Caco-2 (cell line): ENCODE measurements around the gene SHROOM3. TPM values are rescaled to one million over a fixed set of nuclear protein-coding genes. Genes with fewer than 3 reads are reported as not detected.

Experiments used
- BruUV-seq: library from RNA; stranded (reverse); fragments of 400-500 nt; replicated peaks from 2 replicates; lab custom pipeline; 2021; lab: Mats Ljungman, UMichigan
- CTCF ChIA-PET: fragments of 300-600 bp; sonication (Branson Sonifier 250); formaldehyde crosslinking; loops from one replicate; lab custom pipeline; 2022; ENCODE audit warnings: antibody characterized with exemption; lab: Charles Lee
- POLR2A ChIA-PET: fragments of 300-600 bp; sonication (Branson Sonifier 250); formaldehyde crosslinking; loops from one replicate; lab custom pipeline; 2022; ENCODE audit warnings: antibody characterized with exemption; lab: Charles Lee
- DNase-seq, 2 experiments: peaks; one replicate each; pipeline versions ENCODE4 v3.0.0 to v3.0.0-alpha.2; 2020 to 2022
- H3K27me3 ChIP-seq: replicated peaks from 2 replicates; pipeline ENCODE4 v1.6.0; 2011; ENCODE audit warnings: low read length; ENCODE audit not compliant: control insufficient read depth, insufficient read depth
- H3K36me3 ChIP-seq: 2 replicates; pipeline ENCODE4 v1.5.1; 2011; ENCODE audit warnings: low read length; ENCODE audit not compliant: control insufficient read depth, insufficient read depth
- H3K4me1 ChIP-seq: fragments of 250-450 bp; sonication (Bioruptor Pico); 2 replicates; pipeline ENCODE4 v1.5.1; 2020; ENCODE audit warnings: mild to moderate bottlenecking
- H3K4me3 ChIP-seq: 2 replicates; pipeline ENCODE4 v1.5.1; 2011; ENCODE audit warnings: low read depth, mild to moderate bottlenecking, control low read depth, low read length
- H3K9me3 ChIP-seq: fragments of 250-450 bp; sonication (Bioruptor Pico); 2 replicates; pipeline ENCODE4 v1.5.1; 2020; ENCODE audit warnings: mild to moderate bottlenecking, moderate library complexity
- H3K27ac Mint-ChIP-seq: one replicate; pipeline ENCODE4 v1.8.0; 2022; ENCODE audit warnings: mixed read lengths; ENCODE audit not compliant: unreplicated experiment
- H3K27me3 Mint-ChIP-seq: one replicate; pipeline ENCODE4 v1.8.0; 2022; ENCODE audit warnings: mixed read lengths; ENCODE audit not compliant: insufficient read depth, unreplicated experiment
- H3K36me3 Mint-ChIP-seq: one replicate; pipeline ENCODE4 v1.8.0; 2022; ENCODE audit warnings: mild to moderate bottlenecking, mixed read lengths; ENCODE audit not compliant: insufficient read depth, unreplicated experiment
- H3K4me1 Mint-ChIP-seq: one replicate; pipeline ENCODE4 v1.8.0; 2022; ENCODE audit warnings: low read depth, mixed read lengths; ENCODE audit not compliant: unreplicated experiment
- H3K4me3 Mint-ChIP-seq: one replicate; pipeline ENCODE4 v1.8.0; 2022; ENCODE audit warnings: mild to moderate bottlenecking, moderate library complexity, mixed read lengths; ENCODE audit not compliant: unreplicated experiment
- H3K9me3 Mint-ChIP-seq: one replicate; pipeline ENCODE4 v1.8.0; 2022; ENCODE audit warnings: mixed read lengths; ENCODE audit not compliant: unreplicated experiment
- intact Hi-C: fragments of 100-400 bp; cut with micrococcal nuclease; formaldehyde crosslinking; loops from one replicate; pipeline ENCODE4 v1.10.0; 2022; ENCODE audit not compliant: unreplicated experiment
- total RNA-seq: library from RNA; stranded (reverse); gene quantifications from 2 replicates; pipeline ENCODE4 v1.2.3, GENCODE V29; 2022
- TF ChIP-seq, protein P1 (sequence below), 2 experiments: fragments of 200-600 bp in 1 of 2; IDR thresholded peaks; 1 replicate in 1 of 2; 2 replicates in 1 of 2; pipeline versions ENCODE4 v1.5.1 to v1.8.0; 2011 to 2022; ENCODE audit warnings: antibody characterized with exemption in 1 of 2, control low read depth in 1 of 2, inconsistent platforms in 1 of 2, low read depth in 1 of 2, low read length in 1 of 2, mild to moderate bottlenecking in 1 of 2, moderate library complexity in 1 of 2; ENCODE audit not compliant: insufficient read depth in 1 of 2, severe bottlenecking in 1 of 2, unreplicated experiment in 1 of 2

The SHROOM3 gene
- total RNA-seq, 1 experiment from 2014 or later, result 16.3 TPM

DNA sequence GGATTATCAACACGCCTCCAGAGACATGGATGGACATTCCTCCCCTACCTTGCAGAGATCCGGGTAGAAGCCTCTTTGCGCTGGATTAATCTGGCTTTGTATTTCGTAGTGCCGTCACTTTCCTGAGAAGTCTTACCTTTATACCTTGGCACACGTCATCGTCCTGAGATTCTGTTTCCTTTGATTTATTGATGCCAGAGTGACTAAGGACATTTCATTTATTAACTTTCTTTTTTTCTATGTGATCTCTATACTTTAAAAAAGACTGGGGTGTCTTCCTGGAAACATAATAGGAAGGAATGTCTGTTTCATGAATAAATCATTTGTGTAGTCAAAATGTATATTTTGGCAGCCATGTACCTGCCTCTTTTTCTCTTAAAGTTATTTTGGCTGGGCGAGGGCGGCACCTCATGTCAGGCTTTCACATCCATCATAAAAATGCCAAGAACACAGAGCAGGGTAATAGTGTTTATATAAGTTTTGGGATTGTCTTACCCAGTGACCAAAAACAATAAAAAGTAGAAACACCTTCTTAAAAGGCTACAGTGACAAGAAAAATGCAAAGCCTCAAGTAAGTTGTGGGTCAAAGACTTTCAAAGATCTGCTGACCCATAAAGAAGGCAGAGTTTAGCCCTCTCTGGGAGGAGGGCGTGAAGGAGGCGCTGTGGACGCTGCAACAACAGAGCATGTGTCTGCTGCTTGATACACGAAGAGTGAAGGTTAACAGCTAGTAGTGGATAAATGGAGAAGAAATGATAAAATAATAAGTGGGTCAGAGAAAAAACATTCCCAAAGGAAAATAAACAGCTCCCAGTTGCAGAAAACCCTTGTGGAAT is 124.4 kb downstream of the SHROOM3 start:
- H3K4me3 Mint-ChIP-seq, result no peak overlapping the region

DNA sequence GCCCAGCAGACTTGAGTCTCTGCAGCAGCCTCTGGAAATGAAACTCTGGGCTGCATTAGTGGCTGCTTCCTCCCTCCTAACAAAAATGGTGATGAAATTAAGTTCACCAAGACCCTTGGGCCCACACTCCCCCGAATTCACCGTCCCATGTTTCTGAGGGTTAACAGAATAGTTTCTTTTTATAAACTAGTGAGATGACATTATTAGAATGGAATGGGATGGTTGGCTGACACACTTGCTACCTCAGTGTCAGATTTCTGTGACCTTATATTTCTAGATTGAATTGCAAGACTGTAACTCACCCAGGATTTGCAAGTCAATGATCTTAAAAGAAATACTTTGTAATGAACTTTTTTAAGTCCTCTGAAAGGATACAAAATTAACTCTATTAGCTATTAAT is 127.1 kb downstream of the SHROOM3 start:
- TF ChIP-seq, protein P1, sequence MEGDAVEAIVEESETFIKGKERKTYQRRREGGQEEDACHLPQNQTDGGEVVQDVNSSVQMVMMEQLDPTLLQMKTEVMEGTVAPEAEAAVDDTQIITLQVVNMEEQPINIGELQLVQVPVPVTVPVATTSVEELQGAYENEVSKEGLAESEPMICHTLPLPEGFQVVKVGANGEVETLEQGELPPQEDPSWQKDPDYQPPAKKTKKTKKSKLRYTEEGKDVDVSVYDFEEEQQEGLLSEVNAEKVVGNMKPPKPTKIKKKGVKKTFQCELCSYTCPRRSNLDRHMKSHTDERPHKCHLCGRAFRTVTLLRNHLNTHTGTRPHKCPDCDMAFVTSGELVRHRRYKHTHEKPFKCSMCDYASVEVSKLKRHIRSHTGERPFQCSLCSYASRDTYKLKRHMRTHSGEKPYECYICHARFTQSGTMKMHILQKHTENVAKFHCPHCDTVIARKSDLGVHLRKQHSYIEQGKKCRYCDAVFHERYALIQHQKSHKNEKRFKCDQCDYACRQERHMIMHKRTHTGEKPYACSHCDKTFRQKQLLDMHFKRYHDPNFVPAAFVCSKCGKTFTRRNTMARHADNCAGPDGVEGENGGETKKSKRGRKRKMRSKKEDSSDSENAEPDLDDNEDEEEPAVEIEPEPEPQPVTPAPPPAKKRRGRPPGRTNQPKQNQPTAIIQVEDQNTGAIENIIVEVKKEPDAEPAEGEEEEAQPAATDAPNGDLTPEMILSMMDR (IDR thresholded peaks at IDR 0.05; ENCODE audit: insufficient read depth in 1 of 2, low read depth in 1 of 2, low read length in 1 of 2, severe bottlenecking in 1 of 2, unreplicated experiment in 1 of 2), result no peak
- H3K27ac Mint-ChIP-seq, result no peak overlapping the region

More for the DNA sequence above, 124.4 kb downstream of the SHROOM3 start:
- Histone ChIP-seq H3K27me3 (no peaks in the 10 kb centered on the region), H3K4me1 (peaks cover 17% of the 10 kb centered on the region), H3K4me3 (no peak overlapping the region), H3K9me3 (no peaks in the 10 kb centered on the region), H3K36me3 (no peaks in the 10 kb centered on the region)
- Mint-ChIP-seq H3K27me3 (no peaks in the 10 kb centered on the region), H3K4me1 (no peaks in the 10 kb centered on the region), H3K27ac (no peak overlapping the region), H3K9me3 (no peaks in the 10 kb centered on the region), H3K36me3 (no peaks in the 10 kb centered on the region)
- DNase-seq, result no peak
- no TSS peak for BruUV-seq
- ChIA-PET CTCF (no interaction called here), POLR2A (no interaction called here)
- TF ChIP-seq, protein P1 (IDR thresholded peaks at IDR 0.05; ENCODE audit: insufficient read depth in 1 of 2, low read depth in 1 of 2, low read length in 1 of 2, severe bottlenecking in 1 of 2, unreplicated experiment in 1 of 2), result no peak
- intact Hi-C loops, result no loop called here

DNA sequence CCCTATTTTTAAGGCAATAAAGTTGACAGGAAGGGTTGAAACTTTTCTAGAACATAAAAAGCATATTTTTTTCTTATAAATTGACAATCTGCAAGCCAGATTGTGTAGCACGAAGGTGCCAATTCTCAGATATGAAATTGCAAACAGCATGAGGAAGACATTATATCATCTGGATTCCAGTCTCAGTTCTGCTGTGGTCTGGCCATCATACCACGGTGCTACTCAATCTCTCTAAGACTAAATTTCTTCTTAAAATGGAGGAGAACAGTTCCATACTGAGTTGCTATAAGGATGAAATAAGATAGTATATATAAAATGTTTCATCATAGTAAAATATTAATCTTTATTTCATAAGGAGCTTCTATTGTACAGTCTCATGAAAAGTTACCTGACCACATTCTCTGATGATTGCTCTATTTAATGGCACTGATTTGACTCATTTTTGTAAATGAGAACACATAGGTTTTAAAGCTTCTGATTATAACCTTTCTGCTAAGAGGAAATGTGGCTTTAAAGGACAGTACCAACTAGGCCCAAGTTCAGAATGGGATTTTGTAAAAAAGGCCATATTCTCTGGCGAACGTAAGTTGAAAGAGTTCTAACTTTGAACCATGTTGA is 127.9 kb downstream of the SHROOM3 start:
- no peaks in the 10 kb centered on the region for H3K27me3 Mint-ChIP-seq
- BruUV-seq, result no TSS peak
- H3K4me3 ChIP-seq, result no peak overlapping the region
- ChIA-PET CTCF (interaction anchor here (0.5 to 2.1 kb wide), 5 partner anchors 14 to 195 kb away, joined by 3 to 8 read pairs (median 4); no protein-coding TSS in a partner anchor), POLR2A (interaction anchor here (0.5 to 1.3 kb wide), 3 partner anchors 19 to 169 kb away, joined by 3 to 6 read pairs (median 3); no protein-coding TSS in a partner anchor)
- peaks cover 17% of the 10 kb centered on the region for H3K4me1 ChIP-seq
- no peaks in the 10 kb centered on the region for H3K36me3 ChIP-seq
- no peaks in the 10 kb centered on the region for H3K36me3 Mint-ChIP-seq
- TF ChIP-seq, protein P1 (IDR thresholded peaks at IDR 0.05; ENCODE audit: insufficient read depth in 1 of 2, low read depth in 1 of 2, low read length in 1 of 2, severe bottlenecking in 1 of 2, unreplicated experiment in 1 of 2), result no peak
- peaks cover 9% of the 10 kb centered on the region for H3K4me1 Mint-ChIP-seq
- no peaks in the 10 kb centered on the region for H3K9me3 Mint-ChIP-seq
- H3K27ac Mint-ChIP-seq, result no peak overlapping the region
- no peak for DNase-seq
- H3K4me3 Mint-ChIP-seq, result no peak overlapping the region
- no peaks in the 10 kb centered on the region for H3K9me3 ChIP-seq
- intact Hi-C loops, result loop anchor here (1.0 to 2.0 kb wide), 2 partner anchors 36 to 52 kb away; no protein-coding TSS in a partner anchor
- no peaks in the 10 kb centered on the region for H3K27me3 ChIP-seq

More for the DNA sequence above, 127.1 kb downstream of the SHROOM3 start:
- no peak overlapping the region for H3K4me3 ChIP-seq
- POLR2A ChIA-PET, result no interaction called here
- no peaks in the 10 kb centered on the region for H3K27me3 Mint-ChIP-seq
- intact Hi-C loops, result loop anchor here (2.0 kb wide), 1 partner anchor 35 kb away; no protein-coding TSS in a partner anchor
- no peaks in the 10 kb centered on the region for H3K9me3 ChIP-seq
- H3K36me3 ChIP-seq, result no peaks in the 10 kb centered on the region
- CTCF ChIA-PET, result interaction anchor here (0.6 to 2.1 kb wide), 2 partner anchors 13 to 196 kb away, joined by 3 to 8 read pairs; no protein-coding TSS in a partner anchor
- H3K36me3 Mint-ChIP-seq, result no peaks in the 10 kb centered on the region
- peaks cover 7% of the 10 kb centered on the region for H3K4me1 Mint-ChIP-seq
- DNase-seq, result no peak
- H3K27me3 ChIP-seq, result no peaks in the 10 kb centered on the region
- no TSS peak for BruUV-seq
- no peaks in the 10 kb centered on the region for H3K9me3 Mint-ChIP-seq
- H3K4me3 Mint-ChIP-seq, result no peak overlapping the region
- H3K4me1 ChIP-seq, result peaks cover 17% of the 10 kb centered on the region
